Activated CD4-positive, CD25-positive, alpha-beta regulatory T cell treated with anti-CD3 and anti-CD28 coated beads, Interleukin-2, amount 50 U/mL, for 16 hours (primary cell): Measurements from ENCODE around the gene C3orf62.
"Not testable (repeated sequence)": the region's sequence is repeated elsewhere in the genome, so short reads cannot be mapped to it uniquely, and the experiment has no call there.

Experiments used
- DNase-seq: peaks from one replicate; pipeline ENCODE4 v3.0.0-alpha.2; 2020; ENCODE audit warnings: low read depth, low spot score

The C3orf62 gene

DNA sequence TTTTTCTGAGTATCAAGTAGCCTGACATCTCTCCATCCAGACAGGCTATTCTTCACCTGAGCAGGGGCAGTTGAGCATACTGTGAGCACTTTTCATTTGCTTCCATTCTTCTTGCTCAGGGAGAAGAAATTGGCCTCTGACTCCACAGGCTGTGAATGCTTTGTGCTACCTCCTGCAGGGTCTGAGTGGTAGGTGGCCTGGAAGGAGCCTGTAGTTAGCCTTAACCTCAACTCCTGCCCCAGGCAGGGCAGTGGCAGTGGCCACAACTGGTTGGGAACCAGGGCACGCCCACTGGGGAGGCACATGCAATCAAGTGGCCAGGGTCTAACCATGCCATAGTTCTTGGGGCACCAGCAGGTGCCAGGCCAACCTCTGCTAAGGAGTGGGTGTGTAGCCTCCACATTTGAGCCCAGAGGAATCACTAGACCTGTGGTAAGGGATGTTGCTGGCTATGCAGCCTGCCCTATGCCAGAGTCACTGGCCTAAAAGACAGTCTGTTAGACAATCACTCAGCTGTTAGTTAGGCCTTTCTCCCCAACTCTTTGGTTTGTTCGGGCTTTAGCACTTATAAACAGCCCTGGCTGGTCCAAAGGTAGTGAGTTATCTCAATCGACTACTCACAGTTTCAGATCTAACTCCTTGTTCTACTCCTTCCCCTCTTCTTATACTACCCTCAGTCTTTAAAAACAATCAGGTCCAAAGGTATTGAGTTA lies 7.4 kb downstream of the C3orf62 start:
- DNase-seq = no peak

DNA sequence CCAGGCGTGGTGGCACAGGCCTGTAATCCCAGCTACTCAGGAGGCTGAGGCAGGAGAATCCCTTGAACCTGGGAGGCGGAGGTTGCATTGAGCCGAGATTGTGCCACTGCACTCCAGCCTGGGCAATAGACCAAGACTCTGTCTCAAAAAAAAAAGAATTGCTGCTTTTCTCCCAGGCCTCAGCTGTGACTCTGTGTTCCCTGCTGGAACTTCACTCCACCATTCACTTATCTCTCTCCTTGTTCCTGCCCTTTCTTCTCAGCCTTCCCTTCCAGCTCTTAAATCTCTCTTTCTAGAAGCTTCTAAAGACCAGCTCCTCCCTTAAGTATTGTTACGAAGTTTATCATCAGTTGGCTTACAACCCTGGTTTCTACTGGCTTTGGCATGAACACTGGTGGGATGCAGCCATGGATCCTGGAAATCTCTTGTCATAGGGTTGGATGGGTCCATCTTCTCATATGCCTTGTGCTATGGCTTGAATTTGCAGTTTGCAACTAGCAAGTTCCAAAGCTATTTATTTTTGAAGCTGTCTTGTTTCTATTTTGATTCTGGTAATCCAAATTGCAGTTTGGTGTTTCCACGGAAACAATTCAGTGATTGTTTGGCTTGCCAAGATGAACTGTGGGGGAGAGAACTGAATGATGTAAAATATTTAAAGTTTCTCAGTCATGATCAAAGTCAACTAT lies 10.5 kb downstream of the C3orf62 start:
- no peak for DNase-seq

DNA sequence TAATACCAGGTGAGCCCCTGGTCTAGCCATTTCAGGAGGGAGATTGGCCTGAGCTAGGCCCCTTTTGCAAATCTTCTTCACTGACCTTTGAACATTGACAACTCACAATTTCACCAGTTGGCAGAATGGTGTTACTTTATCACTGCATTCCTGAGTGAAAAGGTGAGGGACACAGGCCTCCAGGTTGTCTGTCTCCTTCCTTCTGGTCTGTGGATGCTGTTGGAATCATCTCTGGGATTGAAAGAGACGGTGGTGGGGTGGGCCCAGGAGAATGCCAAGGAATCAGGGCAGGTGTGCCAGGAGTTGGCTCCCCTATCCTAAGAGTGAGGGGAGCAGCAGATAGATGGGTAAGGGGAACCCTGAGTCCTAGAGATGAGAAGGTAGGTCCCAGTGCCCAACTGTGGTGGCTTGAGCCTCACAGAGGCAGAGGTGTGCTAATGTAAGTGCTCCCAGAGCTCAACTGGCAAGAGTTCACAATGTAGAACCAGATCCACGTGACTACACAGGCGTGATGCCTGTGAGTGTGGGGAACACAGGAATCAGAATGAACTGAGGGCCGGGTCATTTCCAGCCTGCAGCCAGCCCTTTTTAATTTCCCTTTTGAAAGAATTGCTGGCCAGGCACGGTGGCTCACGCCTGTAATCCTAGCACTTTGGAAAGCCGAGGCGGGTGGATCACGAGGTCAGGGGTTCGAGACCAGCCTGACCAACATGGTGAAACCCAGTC lies 11.2 kb downstream of the C3orf62 start:
- no peak for DNase-seq

DNA sequence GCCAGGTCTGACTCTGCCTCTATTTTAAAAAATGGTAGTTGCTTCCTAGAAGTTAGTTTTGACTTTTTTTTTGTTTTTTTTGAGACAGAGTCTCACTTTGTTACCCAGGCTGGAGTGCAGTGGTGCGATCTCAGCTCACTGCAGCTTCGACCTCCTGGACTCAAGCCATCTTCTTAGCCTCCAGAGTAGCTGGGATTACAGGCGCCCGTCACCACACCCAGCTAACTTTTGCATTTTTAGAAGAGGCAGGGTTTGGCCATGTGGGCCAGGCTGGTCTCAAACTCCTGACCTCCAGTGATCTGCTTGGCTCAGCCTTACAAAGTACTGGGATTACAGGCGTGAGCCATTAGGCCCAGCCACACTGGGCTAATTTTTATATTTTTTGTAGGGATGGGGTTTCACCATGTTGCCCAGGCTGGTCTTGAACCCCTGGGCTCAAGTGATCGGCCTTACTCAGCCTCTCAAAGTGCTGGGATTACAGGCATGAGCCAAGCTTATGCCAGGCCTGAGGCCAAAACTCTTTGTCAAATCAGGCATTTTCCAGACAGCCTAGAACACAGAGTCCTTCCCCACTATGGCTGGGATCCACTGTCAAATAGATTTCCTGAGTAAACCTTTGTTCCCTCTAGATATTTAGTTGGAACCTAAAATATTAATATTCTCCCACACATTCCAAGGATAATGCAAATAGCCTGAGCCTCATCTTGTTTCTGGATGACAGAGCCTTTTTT lies 13.7 kb downstream of the C3orf62 start:
- no peak for DNase-seq

DNA sequence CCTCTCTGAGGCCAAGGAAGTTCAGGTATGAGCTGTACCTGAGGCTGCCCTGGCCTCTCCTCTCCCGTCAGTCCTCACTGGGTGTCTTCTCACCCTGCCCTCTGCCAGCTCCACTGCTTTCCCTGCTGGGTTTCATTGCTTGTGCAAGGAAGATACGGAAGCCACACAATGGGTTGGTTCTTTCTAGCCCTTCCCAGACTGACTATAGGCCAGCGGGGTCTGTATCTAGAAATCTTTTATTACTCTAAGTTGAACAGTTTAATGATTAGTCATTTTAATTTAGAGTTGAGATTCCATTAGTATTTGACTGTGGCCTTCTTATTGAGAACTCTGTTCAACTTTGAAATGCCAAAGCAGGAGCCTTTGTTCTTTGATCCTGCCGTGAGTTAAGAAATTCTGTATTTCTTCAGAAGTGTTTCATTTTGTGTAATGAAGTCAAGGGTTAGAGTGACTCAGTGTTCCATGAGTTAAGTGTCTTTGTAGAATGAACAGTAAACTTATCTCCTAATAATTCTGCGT lies 16.2 kb downstream of the C3orf62 start:
- DNase-seq = no peak

DNA sequence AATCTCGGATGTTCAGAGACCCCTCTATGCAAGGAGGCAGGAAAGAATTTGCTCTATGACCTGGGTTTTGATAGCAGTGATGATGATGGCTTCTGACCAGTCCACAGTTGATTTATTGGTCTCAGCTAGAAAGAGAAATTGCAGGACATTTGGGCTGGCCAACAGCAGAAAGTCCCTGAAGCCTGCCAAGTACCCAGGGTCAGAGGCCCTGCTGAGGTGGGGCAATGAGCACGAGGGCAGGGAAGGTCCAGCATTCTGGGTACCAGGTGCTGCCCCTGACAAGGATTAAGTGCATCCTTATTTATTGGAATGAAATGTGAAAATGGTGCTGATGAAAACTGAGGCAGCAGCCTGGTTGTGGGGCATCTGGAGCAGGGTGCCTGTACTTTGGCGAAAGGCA lies 19.8 kb downstream of the C3orf62 start:
- DNase-seq = no peak

DNA sequence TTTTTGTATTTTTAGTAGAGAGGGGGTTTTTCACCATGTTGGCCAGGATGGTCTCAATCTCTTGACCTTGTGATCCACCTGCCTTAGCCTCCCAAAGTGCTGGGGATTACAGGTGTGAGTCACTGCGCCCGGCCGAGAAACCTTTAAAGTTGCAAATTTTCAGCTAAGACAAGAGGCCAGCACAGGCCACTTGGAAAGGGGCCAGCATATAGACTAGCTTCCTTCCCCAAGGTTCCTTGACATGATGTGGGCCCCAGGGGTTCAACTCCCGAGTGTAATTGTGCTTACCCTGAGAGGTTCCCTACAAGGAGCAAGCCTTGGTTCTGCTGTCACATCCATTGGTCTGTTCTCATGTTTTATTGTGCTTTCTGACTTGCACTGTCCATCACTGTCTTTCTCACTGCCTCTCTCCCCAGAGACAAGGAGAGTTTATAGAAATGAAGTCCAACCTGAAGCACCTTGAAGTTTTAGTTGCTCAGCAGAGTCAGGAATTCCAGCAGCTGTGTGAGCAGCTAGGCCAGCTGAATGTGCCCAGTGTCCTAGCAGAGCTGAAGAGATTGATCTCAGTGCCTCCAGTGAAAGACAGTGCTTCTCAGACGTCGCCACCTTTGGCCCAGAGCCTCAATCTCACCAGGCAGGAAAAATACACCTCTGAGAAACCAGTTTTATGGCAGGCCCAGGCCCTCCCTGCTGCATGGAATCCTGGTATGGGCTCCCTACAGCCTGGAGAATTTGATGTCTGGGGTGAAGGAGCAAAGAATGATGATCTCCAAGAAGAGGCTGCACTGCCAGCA lies 21.1 kb downstream of the C3orf62 start:
- DNase-seq = no peak

DNA sequence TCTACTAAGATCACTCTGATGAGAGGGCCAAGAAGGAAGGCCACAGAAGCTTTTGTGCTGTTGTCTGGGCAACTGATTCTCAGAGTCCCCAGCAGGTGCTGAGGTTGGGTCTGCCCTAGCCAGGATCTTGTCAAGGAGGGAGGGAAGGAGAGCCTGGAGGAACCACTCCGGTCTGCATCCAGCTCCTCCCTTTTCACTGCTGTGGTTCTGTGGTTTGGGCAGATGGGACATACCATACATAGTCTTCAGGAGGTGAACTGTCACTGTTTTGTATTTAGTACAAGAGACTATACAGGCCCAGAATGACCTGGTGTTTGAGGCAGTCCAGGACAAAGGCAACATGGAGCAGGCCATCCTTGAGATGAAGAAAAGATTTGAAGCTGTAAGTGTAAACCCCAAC lies 21.9 kb downstream of the C3orf62 start:
- no peak for DNase-seq

DNA sequence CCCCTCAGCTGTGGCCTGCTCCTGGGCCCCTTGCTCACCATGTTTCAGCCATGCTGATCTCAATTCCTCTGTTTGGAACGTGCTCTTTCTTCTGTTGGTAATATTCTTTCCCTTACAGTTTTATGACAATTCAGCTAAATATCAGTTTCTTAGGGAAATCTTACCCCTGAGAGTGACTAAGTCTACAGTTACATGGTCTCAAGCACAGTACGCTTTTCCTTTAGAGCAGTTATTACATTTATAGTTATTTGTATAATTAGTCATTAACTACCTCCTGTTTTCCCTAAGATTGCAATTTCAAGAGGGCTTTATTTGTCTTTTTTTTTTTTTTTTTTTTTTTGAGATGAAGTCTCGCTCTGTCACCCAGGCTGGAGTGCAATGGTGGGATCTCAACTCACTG lies 23.5 kb downstream of the C3orf62 start:
- DNase-seq = no peak

DNA sequence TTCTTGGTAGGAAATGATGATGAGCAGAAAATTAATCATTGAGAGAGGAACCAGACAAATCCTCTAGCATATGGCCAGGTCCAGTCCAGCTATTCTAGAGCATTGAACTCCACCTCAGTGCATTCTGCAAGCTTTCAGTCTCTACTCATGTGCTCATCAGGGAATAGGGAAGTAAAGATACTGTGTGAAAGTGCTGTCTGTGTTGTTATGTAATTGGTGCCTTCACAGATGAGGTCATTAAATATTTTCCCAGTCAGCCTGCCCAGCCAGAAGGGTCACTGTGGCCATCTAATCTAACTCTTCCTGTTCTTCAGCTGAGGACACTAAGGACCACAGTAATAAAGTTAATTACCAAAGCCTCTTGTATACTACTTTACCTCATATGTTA lies 28.2 kb downstream of the C3orf62 start:
- no peak for DNase-seq

DNA sequence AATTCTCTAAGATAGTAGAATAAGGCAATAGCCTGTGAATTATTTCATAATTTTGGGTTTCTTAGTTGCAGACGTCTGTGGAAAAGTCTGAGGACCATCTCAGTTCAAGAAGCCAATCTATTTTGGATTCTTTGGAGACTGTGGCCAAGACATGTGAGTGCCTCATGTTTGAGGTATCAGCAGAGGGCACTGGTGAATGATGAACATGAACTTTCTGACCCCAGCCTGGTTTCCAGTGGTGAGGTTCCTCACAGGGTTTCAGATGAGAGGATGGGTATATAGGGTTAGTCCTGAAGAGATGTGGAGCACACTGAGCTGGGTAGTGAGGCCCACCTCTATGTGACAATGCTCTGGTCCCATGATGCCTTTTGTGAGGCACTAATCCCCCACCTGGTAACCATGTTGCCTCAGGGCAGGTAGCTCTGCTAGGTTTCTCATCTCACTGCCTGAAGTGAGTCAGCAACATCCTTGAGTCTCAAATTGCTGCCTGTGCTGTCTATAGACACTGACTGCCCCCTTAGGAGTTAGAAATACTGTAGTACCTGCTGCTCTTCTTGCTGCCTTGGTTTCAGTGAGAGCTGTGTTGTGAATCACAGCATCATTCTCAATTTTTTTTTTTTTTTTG lies 32.3 kb downstream of the C3orf62 start:
- no peak for DNase-seq

DNA sequence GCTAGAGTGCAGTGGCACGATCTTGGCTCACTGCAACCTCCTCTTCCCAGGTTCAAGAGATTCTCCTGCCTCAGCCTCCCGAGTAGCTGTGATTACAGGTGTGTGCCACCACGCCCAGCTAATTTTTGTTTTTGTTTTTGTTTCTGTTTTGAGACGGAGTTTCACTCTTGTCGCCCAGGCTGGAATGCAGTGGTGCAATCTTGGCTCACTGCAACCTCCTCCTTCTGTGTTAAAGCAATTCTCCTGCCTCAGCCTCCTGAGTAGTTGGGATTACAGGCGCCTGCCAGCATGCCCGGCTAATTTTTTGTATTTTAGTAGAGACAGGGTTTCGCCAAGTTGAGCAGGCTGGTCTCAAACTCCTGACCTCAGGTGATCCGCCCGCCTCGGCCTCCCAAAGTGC lies 36.9 kb downstream of the C3orf62 start:
- DNase-seq = not testable (repeated sequence)

DNA sequence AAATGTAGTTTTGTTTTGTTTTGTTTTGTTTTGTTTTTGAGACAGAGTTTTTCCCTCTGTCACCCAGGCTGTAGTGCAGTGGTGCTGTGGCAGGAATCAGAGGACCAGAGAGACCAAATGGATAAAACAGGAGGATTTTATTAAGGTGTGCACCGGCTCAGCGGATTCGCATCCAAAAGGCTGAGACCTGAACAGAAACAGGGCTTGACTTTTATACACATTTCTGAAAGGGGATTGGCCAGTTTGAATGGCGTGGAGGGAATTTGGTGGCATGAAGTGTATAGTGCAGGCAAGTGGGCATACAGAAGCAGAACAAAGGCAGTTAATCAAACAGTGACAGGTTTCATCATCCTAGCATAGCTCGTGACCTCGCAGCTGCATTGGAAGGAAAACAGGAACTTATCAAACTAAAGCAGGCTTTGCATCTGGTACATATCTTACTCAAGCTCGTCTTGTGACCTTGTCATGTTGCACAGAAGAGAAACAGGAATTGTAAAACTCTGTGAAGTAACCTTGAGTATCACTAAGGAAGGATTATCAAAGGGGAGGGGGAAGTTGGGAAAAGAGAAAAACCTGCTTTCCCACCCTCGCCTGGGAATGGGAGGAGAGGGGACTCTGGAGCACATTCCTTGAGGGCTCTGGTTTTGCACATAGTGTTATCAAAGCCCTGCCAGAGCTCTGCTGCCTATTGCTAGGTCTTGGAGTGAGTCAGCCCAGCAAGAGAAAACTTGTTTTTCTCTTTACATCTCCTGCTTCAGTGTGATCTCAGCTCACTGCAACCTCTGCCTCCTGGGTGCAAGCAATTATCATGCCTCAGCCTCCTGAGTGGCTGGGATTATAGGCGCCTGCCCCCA lies 38.5 kb downstream of the C3orf62 start:
- no peak for DNase-seq

DNA sequence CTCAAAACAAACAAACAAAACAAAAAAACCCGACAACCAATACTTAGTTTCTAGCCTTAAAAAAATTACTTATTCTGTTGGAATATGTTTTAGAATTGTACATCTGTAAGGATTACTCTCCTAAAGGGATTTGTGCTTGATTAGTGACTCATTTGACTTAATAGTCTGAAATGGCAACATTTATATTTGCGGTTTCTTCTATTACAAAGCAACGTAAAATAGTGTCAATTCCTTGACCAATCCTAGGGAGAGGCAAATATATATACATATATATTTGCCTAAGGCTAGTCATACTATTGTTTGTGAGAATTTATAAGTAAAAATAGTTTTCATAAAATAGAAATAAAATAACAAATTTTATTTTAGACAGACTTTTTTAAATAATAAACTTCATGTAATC lies 39.7 kb downstream of the C3orf62 start:
- DNase-seq = no peak

DNA sequence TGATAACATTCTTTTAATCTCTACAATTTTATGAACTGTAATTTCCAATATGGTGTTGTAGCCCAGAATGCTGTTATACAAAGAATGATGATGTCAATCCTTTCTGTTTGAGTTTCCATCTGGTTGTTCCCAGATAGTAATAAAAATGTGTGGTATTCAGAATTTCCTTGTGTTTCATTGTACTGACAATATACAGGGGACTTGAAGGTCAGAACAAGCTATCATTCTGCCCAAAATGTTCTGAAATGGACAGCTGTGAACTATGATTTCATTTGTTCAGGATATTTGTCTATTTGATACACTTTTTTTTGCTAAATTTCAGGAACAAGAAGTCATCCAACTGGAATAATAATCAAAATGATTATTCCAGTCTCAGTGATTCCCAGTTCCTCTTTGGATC lies 40.8 kb downstream of the C3orf62 start:
- DNase-seq = no peak

DNA sequence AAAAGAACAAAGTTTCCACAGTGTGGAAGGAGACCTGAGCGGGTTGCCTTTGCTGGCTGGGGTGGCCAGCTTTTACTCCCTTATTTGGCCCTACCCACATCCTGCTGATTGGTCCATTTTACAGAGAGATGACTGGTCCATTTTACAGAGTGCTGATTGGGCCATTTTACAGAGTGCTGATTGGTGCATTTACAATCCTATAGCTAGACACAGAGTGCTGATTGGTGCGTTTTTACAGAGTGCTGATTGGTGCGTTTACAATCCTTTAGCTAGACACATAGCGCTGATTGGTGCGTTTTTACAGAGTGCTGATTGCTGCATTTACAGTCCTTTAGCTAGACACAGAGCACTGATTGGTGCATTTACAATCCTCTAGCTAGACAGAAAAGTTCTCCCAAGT lies 48.2 kb downstream of the C3orf62 start:
- DNase-seq = not testable (repeated sequence)

DNA sequence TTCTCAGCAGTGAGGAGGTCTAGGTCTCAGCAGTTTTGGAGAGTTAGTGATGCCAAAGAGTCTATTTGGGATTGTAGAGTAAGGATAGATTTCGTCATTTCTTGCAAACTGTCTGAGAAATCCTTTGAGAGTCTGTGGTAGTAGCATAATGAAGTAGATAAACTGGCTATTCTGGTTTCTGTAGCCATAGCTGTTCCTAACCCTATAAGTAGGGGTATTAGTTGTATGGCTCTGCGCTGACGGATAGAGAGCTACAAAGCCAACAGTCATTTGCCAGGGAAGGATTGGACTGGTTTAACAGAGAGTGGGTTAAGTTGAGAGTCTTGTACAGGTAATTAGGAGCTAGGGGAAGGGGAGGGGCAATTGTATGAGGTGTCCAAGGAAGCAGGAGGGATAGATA lies 55.0 kb downstream of the C3orf62 start:
- DNase-seq = no peak

DNA sequence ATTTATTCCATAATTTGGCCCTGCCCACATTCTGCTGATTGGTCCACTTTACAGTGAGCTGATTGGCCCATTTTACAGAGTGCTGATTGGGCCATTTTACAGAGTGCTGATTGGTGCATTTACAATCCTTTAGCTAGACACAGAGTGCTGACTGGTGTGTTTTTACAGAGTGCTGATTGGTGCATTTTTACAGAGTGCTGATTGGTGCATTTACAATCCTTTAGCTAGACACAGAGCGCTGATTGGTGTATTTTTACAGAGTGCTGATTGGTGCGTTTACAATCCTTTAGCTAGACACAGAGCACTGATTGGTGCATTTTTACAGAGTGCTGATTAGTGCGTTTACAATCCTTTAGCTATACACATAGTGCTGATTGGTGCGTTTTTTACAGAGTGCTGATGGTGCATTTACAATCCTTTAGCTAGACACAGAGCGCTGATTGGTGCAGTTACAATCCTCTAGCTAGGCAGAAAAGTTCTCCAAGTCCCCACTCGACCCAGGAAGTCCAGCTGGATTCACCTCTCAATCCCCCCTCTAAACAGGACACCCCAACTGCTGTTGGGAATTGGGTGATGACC lies 56.0 kb downstream of the C3orf62 start:
- not testable (repeated sequence) for DNase-seq

DNA sequence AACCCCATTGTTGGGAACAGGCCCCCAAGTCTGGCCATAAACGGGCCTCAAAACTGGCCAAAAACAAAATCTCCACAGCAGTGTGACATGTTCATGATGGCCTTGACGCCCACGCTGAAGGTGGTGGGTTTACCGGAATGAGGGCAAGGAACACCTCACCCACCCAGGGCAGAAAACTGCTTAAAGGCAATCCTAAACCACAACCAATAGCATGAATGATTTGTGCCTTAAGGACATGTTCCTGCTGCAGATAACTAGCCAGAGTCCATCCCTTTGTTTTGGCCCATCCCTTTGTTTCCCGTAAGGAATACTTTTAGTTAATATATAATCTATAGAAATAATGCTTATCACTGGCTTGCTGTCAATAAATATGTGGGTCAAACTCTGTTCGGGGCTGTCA lies 57.9 kb downstream of the C3orf62 start:
- DNase-seq = no peak
